HG03469 (cell line): ENCODE data around the gene ZBTB20.

ENCODE experiments used
- ATAC-seq: cut with Tn5 transposase; IDR thresholded peaks from one replicate; pipeline ENCODE4 v1.9.1; 2021; ENCODE audit warnings: mild to moderate bottlenecking, moderate library complexity, moderate number of reproducible peaks; ENCODE audit not compliant: unreplicated experiment

ZBTB20 gene

GRCh38 chr3:114722530-114722929 is 424.6 kb downstream of the ZBTB20 start:
- no peak for ATAC-seq

GRCh38 chr3:114721864-114722263 is 425.2 kb downstream of the ZBTB20 start:
- ATAC-seq: peak; percentile 82

GRCh38 chr3:114721209-114721608 is 425.9 kb downstream of the ZBTB20 start:
- ATAC-seq: no peak

- no peak for ATAC-seq
These were observed 428.2 kb downstream of the ZBTB20 start for GRCh38 chr3:114718898-114719210.

GRCh38 chr3:114718071-114718897 is 428.8 kb downstream of the ZBTB20 start:
- no peak for ATAC-seq

- ATAC-seq: no peak
These were observed 430.2 kb downstream of the ZBTB20 start for GRCh38 chr3:114716916-114717315.

GRCh38 chr3:114716126-114716525 is 431.0 kb downstream of the ZBTB20 start:
- ATAC-seq: no peak

- no peak for ATAC-seq
These were observed 432.1 kb downstream of the ZBTB20 start for GRCh38 chr3:114714957-114715460.

- ATAC-seq: no peak
These were observed 432.9 kb downstream of the ZBTB20 start for GRCh38 chr3:114714237-114714636.

- no peak for ATAC-seq
These were observed 434.2 kb downstream of the ZBTB20 start for GRCh38 chr3:114712728-114713492.

GRCh38 chr3:114711321-114711886 is 435.7 kb downstream of the ZBTB20 start:
- no peak for ATAC-seq

GRCh38 chr3:114709102-114709501 is 438.0 kb downstream of the ZBTB20 start:
- ATAC-seq: no peak

- no peak for ATAC-seq
These were observed 439.7 kb downstream of the ZBTB20 start for GRCh38 chr3:114707252-114707860.

- no peak for ATAC-seq
These were observed 440.4 kb downstream of the ZBTB20 start for GRCh38 chr3:114706591-114707232.

GRCh38 chr3:114700637-114701234 is 446.4 kb downstream of the ZBTB20 start:
- no peak for ATAC-seq

GRCh38 chr3:114698146-114699105 is 448.7 kb downstream of the ZBTB20 start:
- ATAC-seq: no peak

GRCh38 chr3:114697401-114697800 is 449.7 kb downstream of the ZBTB20 start:
- no peak for ATAC-seq

GRCh38 chr3:114694251-114694650 is 452.8 kb downstream of the ZBTB20 start:
- no peak for ATAC-seq

- no peak for ATAC-seq
These were observed 455.2 kb downstream of the ZBTB20 start for GRCh38 chr3:114691871-114692270.
